Prostate gland (tissue), 2 donors: ENCODE data around the gene WWP2. TPM values are rescaled to one million over a fixed set of nuclear protein-coding genes. Genes with fewer than 3 reads are reported as not detected.

Source experiments
- DNase-seq: peaks from one replicate; pipeline ENCODE4 v3.0.0-alpha.2; 2019; ENCODE audit warnings: low spot score
- H3K27ac ChIP-seq, 2 donors: fragments of 200-600 bp; sonication (generic); 2 replicates each; pipeline ENCODE4 v1.5.1; 2017 to 2019
- H3K27me3 ChIP-seq: fragments of 200-600 bp; sonication (generic); replicated peaks from 2 replicates; pipeline ENCODE4 v1.5.1; 2019; ENCODE audit not compliant: insufficient read depth
- H3K36me3 ChIP-seq, 2 donors: fragments of 200-600 bp; sonication (generic); 1 replicate in 1 of 2; 2 replicates in 1 of 2; pipeline versions ENCODE4 v1.5.1 to v1.8.1; 2017 to 2019
- H3K4me1 ChIP-seq: fragments of 200-600 bp; sonication (generic); replicated peaks from 2 replicates; pipeline ENCODE4 v1.5.1; 2019
- H3K4me3 ChIP-seq, 2 donors: fragments of 200-600 bp; sonication (generic); 2 replicates each; pipeline ENCODE4 v1.5.1; 2017 to 2019
- H3K9me3 ChIP-seq: fragments of 200-600 bp; sonication (generic); 2 replicates; pipeline ENCODE4 v1.5.1; 2017
- POLR2A ChIP-seq: fragments of 450-650 bp; IDR thresholded peaks from one replicate; pipeline ENCODE4 v1.6.1; 2016; ENCODE audit warnings: antibody characterized with exemption, mild to moderate bottlenecking
- POLR2AphosphoS5 ChIP-seq: sonication (generic); formaldehyde crosslinking; IDR thresholded peaks from one replicate; pipeline ENCODE4 v1.6.1; 2017; ENCODE audit warnings: antibody characterized with exemption
- WGBS: methylation state at CpG from one replicate; pipeline ENCODE4 v1.1.5; 2018; 5-methylcytosine and 5-hydroxymethylcytosine counted together
- intact Hi-C: fragments of 100-400 bp; cut with DNase I; formaldehyde crosslinking; loops from one replicate; pipeline ENCODE4 v1.14.2; 2022
- total RNA-seq, 2 donors: library from RNA; depleted of rRNA; stranded (reverse); fragments of >200 nt; gene quantifications; one replicate each; pipeline ENCODE4 v1.1.0, GENCODE V29; 2016
- TF ChIP-seq, protein P1 (sequence below), 4 experiments: fragments of 200-600 bp in 2 of 4; fragments of 450-650 bp in 2 of 4; sonication (generic) in 2 of 4; IDR thresholded peaks; 1 replicate in 3 of 4; 2 replicates in 1 of 4; pipeline ENCODE4 v1.5.1; 2016 to 2019; ENCODE audit warnings: antibody characterized with exemption in 4 of 4, mild to moderate bottlenecking in 2 of 4, moderate library complexity in 2 of 4

The WWP2 gene
- total RNA-seq, 2 donors from 2014 or later: 30.9 to 66.3 TPM

DNA sequence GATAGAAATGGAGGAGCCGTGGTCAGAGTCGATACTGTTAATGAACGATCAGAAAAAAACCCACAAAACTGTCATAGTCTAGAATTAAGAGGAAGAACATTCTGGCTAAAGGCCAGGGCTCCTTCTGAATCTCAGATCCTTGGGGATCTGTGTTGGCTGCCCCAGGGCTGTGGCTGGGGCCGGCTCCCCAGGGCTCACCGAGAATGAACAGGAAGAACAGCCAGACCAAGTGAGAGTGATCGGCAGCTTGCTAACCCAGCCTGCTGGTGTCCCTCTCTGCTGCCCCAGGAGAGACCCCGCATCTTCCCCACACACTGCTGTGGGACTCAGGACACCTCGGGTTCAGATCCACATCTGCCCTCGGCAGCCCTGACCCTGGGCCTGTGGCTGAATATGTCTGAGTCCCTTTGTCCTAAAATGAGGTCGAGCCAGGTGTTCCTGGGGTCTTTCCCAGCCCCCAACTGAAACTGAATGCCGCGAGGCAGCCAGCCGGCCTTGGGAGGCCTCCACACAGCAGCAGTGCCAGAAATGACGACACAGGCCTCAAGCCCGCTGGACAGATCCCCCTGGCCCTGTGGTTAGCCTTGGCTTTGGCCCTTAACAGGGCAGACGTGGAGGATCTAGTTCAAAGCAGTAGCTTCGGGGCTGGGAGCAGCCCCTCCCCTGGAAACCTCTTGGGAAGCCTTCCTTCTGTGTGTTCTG lies 165.1 kb downstream of the WWP2 start:
- intact Hi-C loops: loop anchor here (5.0 kb wide), 1 partner anchor 65 kb away; no protein-coding TSS in a partner anchor
- Histone ChIP-seq H3K27me3 (no peaks in the 10 kb centered on the region), H3K4me3 (no peak overlapping the region), H3K36me3 (no peaks in the 10 kb centered on the region), H3K4me1 (no peaks in the 10 kb centered on the region), H3K27ac (peak overlapping the region; percentile 15 to 21), H3K9me3 (no peaks in the 10 kb centered on the region)
- 49% methylated on average over 17 of the region's 17 CpGs for whole genome bisulfite sequencing
- TF ChIP-seq POLR2A (no peak), POLR2AphosphoS5 (no peak)
- TF ChIP-seq, protein P1, sequence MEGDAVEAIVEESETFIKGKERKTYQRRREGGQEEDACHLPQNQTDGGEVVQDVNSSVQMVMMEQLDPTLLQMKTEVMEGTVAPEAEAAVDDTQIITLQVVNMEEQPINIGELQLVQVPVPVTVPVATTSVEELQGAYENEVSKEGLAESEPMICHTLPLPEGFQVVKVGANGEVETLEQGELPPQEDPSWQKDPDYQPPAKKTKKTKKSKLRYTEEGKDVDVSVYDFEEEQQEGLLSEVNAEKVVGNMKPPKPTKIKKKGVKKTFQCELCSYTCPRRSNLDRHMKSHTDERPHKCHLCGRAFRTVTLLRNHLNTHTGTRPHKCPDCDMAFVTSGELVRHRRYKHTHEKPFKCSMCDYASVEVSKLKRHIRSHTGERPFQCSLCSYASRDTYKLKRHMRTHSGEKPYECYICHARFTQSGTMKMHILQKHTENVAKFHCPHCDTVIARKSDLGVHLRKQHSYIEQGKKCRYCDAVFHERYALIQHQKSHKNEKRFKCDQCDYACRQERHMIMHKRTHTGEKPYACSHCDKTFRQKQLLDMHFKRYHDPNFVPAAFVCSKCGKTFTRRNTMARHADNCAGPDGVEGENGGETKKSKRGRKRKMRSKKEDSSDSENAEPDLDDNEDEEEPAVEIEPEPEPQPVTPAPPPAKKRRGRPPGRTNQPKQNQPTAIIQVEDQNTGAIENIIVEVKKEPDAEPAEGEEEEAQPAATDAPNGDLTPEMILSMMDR (IDR thresholded peaks at IDR 0.05): no peak
- no peak for DNase-seq

DNA sequence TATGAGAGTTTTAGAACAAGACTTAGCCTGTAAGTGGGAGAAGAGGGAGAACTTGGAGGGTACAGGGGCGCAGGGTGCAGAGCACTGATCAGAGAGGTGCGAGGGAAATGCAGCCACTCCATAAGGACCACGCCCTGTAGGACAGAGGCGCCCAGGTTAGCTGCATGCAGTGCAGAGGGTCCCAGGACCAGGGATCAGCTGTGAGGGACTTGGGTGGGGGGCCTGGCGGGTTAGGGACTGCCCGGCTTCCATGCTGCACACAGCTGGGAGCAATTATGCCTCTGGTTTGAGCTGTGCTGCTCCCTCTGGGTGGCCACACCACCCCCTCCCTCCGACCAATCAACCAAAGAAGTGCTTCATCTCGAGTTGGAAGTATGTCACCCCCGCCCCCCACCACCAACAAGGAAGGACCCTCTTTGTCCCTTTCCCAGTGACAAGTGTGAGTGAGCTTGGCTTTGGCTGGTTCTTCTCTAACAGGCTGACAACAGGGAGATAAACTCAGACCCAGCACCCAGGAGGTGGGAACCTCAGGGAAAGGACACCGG lies 166.8 kb downstream of the WWP2 start:
- no peak for DNase-seq
- Histone ChIP-seq H3K4me1 (no peaks in the 10 kb centered on the region), H3K27ac (no peak overlapping the region), H3K27me3 (no peaks in the 10 kb centered on the region), H3K36me3 (no peaks in the 10 kb centered on the region), H3K9me3 (no peaks in the 10 kb centered on the region), H3K4me3 (no peak overlapping the region)
- intact Hi-C loops: loop anchor here (5.0 kb wide), 1 partner anchor 67 kb away; no protein-coding TSS in a partner anchor
- TF ChIP-seq, protein P1 (IDR thresholded peaks at IDR 0.05): no peak
- TF ChIP-seq POLR2A (no peak), POLR2AphosphoS5 (no peak)
- WGBS: 89% methylated on average over 10 of the region's 10 CpGs

DNA sequence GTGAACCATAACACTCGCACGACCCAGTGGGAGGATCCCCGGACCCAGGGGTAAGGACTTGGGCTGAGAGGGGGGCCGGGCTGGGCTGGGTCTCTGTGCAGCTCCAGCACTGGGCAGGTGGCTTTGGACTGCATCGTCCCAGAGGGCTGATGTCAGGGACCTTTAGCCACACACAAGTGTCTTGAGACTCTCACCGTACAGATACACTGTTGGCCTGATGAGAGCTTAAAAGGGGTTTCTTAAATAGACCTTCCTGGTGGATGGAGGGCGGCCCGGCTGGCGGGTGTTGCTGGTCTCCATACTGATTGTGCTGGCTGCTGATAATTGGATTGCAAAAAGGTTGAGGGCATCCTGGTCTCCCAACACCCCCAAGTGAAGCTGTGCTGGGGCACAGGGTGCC lies 167.3 kb downstream of the WWP2 start:
- intact Hi-C loops: loop anchor here (5.0 kb wide), 1 partner anchor 67 kb away; no protein-coding TSS in a partner anchor
- Histone ChIP-seq H3K27ac (no peak overlapping the region), H3K4me1 (no peaks in the 10 kb centered on the region), H3K9me3 (no peaks in the 10 kb centered on the region), H3K4me3 (no peak overlapping the region), H3K27me3 (no peaks in the 10 kb centered on the region), H3K36me3 (no peaks in the 10 kb centered on the region)
- TF ChIP-seq POLR2AphosphoS5 (no peak), POLR2A (no peak)
- TF ChIP-seq, protein P1 (IDR thresholded peaks at IDR 0.05): no peak
- no peak for DNase-seq
- 86% methylated on average over 9 of the region's 9 CpGs for WGBS

DNA sequence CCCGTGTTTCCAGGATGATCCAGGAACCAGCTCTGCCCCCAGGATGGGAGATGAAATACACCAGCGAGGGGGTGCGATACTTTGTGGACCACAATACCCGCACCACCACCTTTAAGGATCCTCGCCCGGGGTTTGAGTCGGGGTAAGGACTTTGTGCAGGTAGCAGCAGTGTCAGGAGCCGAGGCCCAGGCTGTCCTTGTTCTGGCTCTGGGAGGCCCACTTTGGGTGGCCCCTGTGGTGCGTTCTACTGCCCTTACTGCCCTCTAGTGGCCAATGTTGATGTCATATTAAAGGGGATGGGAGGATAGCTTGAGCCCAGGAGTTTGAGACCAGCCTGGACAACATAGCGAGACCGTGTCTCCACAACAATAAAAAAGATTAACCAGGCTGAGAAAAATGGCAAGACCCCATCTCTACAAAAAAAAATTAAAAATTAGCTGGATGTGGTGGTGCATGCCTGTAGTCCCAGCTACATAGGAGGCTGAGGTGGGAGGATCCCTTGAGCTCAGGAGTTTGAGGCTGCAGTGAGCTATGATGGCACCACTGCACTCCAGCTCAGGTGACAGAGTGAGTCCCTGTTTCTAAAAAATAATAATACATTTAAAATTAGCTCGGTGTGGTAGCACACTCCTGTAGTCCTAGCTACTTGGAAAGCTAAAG lies 168.1 kb downstream of the WWP2 start:
- no peak overlapping the region for H3K4me3 ChIP-seq
- DNase-seq: peak; percentile 43
- H3K9me3 ChIP-seq: no peaks in the 10 kb centered on the region
- TF ChIP-seq, protein P1 (IDR thresholded peaks at IDR 0.05): peak; percentile 26 to 84 (median 76)
- no peak for TF ChIP-seq POLR2A
- TF ChIP-seq POLR2AphosphoS5: peak; percentile 16
- H3K36me3 ChIP-seq: peaks cover 0 to 1% of the 10 kb centered on the region in 2 donors
- no peak overlapping the region for H3K27ac ChIP-seq
- no peaks in the 10 kb centered on the region for H3K27me3 ChIP-seq
- H3K4me1 ChIP-seq: no peaks in the 10 kb centered on the region
- intact Hi-C loops: loop anchor here (2.0 kb wide), 1 partner anchor 131 kb away; no protein-coding TSS in a partner anchor
- WGBS: 66% methylated on average over 12 of the region's 12 CpGs
